ENCODE data around the gene CFAP45. TPM values are rescaled to one million over a fixed set of nuclear protein-coding genes. Genes with fewer than 3 reads are reported as not detected.

The CFAP45 gene
- total and polyA plus RNA-seq, 9 of the 15 experiments (the other 6 are each of a cell fraction or from before 2014, with no cell fraction given) = 0.65 to 2.4 (median 1.5) TPM

DNA sequence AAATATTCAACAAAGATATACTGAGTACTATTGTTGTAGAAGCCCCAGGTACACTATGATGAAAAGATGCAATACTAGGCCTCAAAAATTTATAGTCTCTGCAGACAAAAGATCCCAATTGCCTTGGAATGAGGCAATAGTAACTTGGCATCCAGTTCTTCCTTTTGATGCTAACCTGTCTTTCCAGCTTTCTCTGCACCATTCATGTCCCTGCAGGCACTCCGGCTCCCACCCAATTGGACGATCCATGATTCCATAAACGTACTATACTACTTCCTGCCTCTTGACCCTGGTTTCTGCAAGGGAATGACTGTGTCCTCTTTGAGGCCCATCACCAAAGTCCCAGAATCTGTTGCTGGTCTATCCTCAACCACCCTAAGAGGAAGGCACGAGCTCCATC, 33.4 kb upstream of the CFAP45 start:
- DNase-seq (ENCODE audit: extremely low read depth in 1 of 4, low spot score in 3 of 4) = no peak
- BruUV-seq (replicated peaks) = no TSS peak
- WGBS (ENCODE audit: insufficient coverage, low coverage, missing lambda C conversion rate) = 15% methylated on average over 4 of the region's 4 CpGs
- POLR2A ChIA-PET = interaction anchor here (0.5 to 1.7 kb wide), 4 partner anchors 8 to 46 kb away, joined by 3 to 5 read pairs (median 4); partner anchors contain the start of genes IGSF9 and TAGLN2
- intact Hi-C loops (cut with micrococcal nuclease) (no loop called here), in situ Hi-C loops (cut with MboI) (no loop called here)
- H3K79me2 ChIP-seq (ENCODE audit: control insufficient read depth, insufficient read depth, low read length) = no peaks in the 10 kb centered on the region
- H4K20me1 ChIP-seq (replicated peaks; ENCODE audit: control insufficient read depth, insufficient read depth, low read length) = no peaks in the 10 kb centered on the region; the same call in 1 of the 2 replicates
- H3K4me2 ChIP-seq (ENCODE audit: insufficient read depth, low read length) = no peak overlapping the region
- H3K36me3 ChIP-seq (ENCODE audit: control insufficient read depth, insufficient read depth, low read length) = no peaks in the 10 kb centered on the region
- H3K27ac ChIP-seq (ENCODE audit: extremely low read depth, low read depth, low read length) = no peak overlapping the region
- no peak overlapping the region for H3K9ac ChIP-seq (ENCODE audit: insufficient read depth in 1 of 2, low read depth in 2 of 2, low read length in 2 of 2)
- CTCF ChIA-PET (ENCODE audit: low intra/inter-chr PET ratio) = no interaction called here
- FAIRE-seq = no peak
- no peaks in the 10 kb centered on the region for H3K9me3 ChIP-seq (replicated peaks; ENCODE audit: control insufficient read depth, insufficient read depth, low read depth, low read length)
- TF ChIP-seq, protein P1, sequence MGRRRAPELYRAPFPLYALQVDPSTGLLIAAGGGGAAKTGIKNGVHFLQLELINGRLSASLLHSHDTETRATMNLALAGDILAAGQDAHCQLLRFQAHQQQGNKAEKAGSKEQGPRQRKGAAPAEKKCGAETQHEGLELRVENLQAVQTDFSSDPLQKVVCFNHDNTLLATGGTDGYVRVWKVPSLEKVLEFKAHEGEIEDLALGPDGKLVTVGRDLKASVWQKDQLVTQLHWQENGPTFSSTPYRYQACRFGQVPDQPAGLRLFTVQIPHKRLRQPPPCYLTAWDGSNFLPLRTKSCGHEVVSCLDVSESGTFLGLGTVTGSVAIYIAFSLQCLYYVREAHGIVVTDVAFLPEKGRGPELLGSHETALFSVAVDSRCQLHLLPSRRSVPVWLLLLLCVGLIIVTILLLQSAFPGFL (CRISPR knock-in tag; IDR thresholded peaks at IDR 0.05) = no peak
- TF ChIP-seq MYNN (IDR thresholded peaks at IDR 0.05) (no peak), MYNN (CRISPR knock-in tag; IDR thresholded peaks at IDR 0.05) (no peak), FOXK1 (CRISPR knock-in tag; IDR thresholded peaks at IDR 0.05; ENCODE audit: borderline replicate concordance) (no peak)
- peaks cover 9 to 51% of the 10 kb centered on the region in 2 experiments; a peak in 4 of 5 replicates for H3K27me3 ChIP-seq (ENCODE audit: control insufficient read depth in 2 of 2, insufficient read depth in 2 of 2, low read length in 2 of 2)
- no peak overlapping the region for H3K4me3 ChIP-seq
- H3K4me1 ChIP-seq (replicated peaks in 1 of 2; ENCODE audit: control insufficient read depth in 2 of 2, insufficient read depth in 2 of 2, low read length in 2 of 2) = peaks cover 8 to 45% of the 10 kb centered on the region in 2 experiments; a peak in 4 of 5 replicates
- no peak overlapping the region for H2AFZ ChIP-seq (ENCODE audit: low read depth, low read length)
- ATAC-seq = no peak
- H3K9me1 ChIP-seq (ENCODE audit: control insufficient read depth, insufficient read depth, low read length) = no peaks in the 10 kb centered on the region

Measured in K562 (cell line).